HepG2 (cell line): Measurements from ENCODE around the gene AGTPBP1. TPM values are rescaled to one million over a fixed set of nuclear protein-coding genes. Genes with fewer than 3 reads are reported as not detected.

ENCODE experiments used
- ATAC-seq: fragments of 200-7000 bp; cut with Tn5 transposase; 3 replicates; pipeline ENCODE4 v1.9.1; 2020; ENCODE audit warnings: mild to moderate bottlenecking, moderate library complexity
- BruUV-seq: library from RNA; stranded (reverse); fragments of 400-500 nt; replicated peaks from 2 replicates; lab custom pipeline; 2021; lab: Mats Ljungman, UMichigan
- CTCF ChIA-PET: fragments of 300-600 bp; formaldehyde crosslinking; extraction: SDS; loops from one replicate; lab custom pipeline; 2021; ENCODE audit warnings: low total read pairs, inconsistent platforms, low intra/inter-chr PET ratio; lab: Yijun Ruan, JAX
- POLR2A ChIA-PET: fragments of 350-600 bp; sonication (Branson Sonifier 250); formaldehyde crosslinking; loops from one replicate; lab custom pipeline; 2020; ENCODE audit warnings: antibody characterized with exemption, inconsistent platforms; lab: Yijun Ruan, JAX
- DNase-seq: peaks from one replicate; pipeline ENCODE4 v3.0.0-alpha.2; 2015; ENCODE audit warnings: low spot score
- FAIRE-seq: peaks from 3 replicates; lab custom pipeline; 2011; peaks lifted over from hg19 to GRCh38; lab: Jason Lieb, UNC
- H2AFZ ChIP-seq: one replicate; pipeline ENCODE4 v1.6.1; 2011; ENCODE audit warnings: low read length, inconsistent platforms
- H3K27ac ChIP-seq: fragments of 300-600 bp; 3 replicates; pipeline ENCODE4 v1.8.0; 2011; ENCODE audit warnings: mixed run types, mild to moderate bottlenecking, mixed read lengths, low read length, inconsistent platforms; ENCODE audit not compliant: insufficient read depth; ENCODE audit errors: extremely low read length
- H3K27me3 ChIP-seq, 2 experiments: fragments of 200-600 bp in 1 of 2; 2 replicates in 1 of 2; 3 replicates in 1 of 2; pipeline versions ENCODE4 v1.6.0 to v1.8.0; 2011; ENCODE audit warnings: low read length in 2 of 2, mild to moderate bottlenecking in 2 of 2, moderate library complexity in 2 of 2, inconsistent platforms in 1 of 2; ENCODE audit not compliant: insufficient read depth in 2 of 2, control insufficient read depth in 1 of 2
- H3K36me3 ChIP-seq, 2 experiments: fragments of 200-600 bp in 1 of 2; replicated peaks in 1 of 2; 2 replicates in 1 of 2; 3 replicates in 1 of 2; pipeline versions ENCODE4 v1.5.1 to v1.8.0; 2011; ENCODE audit warnings: low read length in 2 of 2, inconsistent platforms in 1 of 2; ENCODE audit not compliant: insufficient read depth in 2 of 2, control insufficient read depth in 1 of 2
- H3K4me1 ChIP-seq: 2 replicates; pipeline ENCODE4 v1.5.1; 2012; ENCODE audit warnings: low read length, inconsistent platforms; ENCODE audit not compliant: insufficient read depth
- H3K4me2 ChIP-seq: 2 replicates; pipeline ENCODE4 v1.6.0; 2011; ENCODE audit warnings: low read depth, low read length, inconsistent platforms
- H3K4me3 ChIP-seq, 3 experiments: fragments of 200-600 bp in 1 of 3; sonication (generic), shearing (Covaris generic) in 1 of 3; replicated peaks in 1 of 3; 2 replicates each; pipeline ENCODE4 v1.5.1; 2011 to 2016; ENCODE audit warnings: low read length in 3 of 3, inconsistent platforms in 2 of 3, low read depth in 2 of 3, mild to moderate bottlenecking in 2 of 3, control low read depth in 1 of 3, mixed read lengths in 1 of 3; ENCODE audit not compliant: insufficient read depth in 1 of 3
- H3K79me2 ChIP-seq: one replicate; pipeline ENCODE4 v1.6.1; 2011; ENCODE audit warnings: low read length, inconsistent platforms; ENCODE audit not compliant: insufficient read depth
- H3K9ac ChIP-seq: 2 replicates; pipeline ENCODE4 v1.6.0; 2011; ENCODE audit warnings: mild to moderate bottlenecking, low read depth, low read length, inconsistent platforms; ENCODE audit not compliant: insufficient read depth
- H3K9me3 ChIP-seq: 2 replicates; pipeline ENCODE4 v1.5.1; 2012; ENCODE audit warnings: mild to moderate bottlenecking, low read length
- H4K20me1 ChIP-seq: 2 replicates; pipeline ENCODE4 v1.6.0; 2011; ENCODE audit warnings: inconsistent platforms, mild to moderate bottlenecking, low read length, moderate library complexity; ENCODE audit not compliant: insufficient read depth
- ATF6 ChIP-seq: sonication (generic); formaldehyde crosslinking; conservative IDR thresholded peaks from 2 replicates; pipeline ENCODE4 v1.4.0; 2020; ENCODE audit warnings: missing genetic modification reagents
- CHD2 ChIP-seq: IDR thresholded peaks from 2 replicates; pipeline ENCODE4 v1.6.1; 2011; ENCODE audit warnings: low read depth, low read length, improper control_type of control experiment
- HMGA1 ChIP-seq: sonication (generic); formaldehyde crosslinking; conservative IDR thresholded peaks from 2 replicates; pipeline ENCODE4 v1.4.0; 2020; ENCODE audit warnings: missing genetic modification reagents
- HNF4A ChIP-seq: sonication (generic); formaldehyde crosslinking; IDR thresholded peaks from 2 replicates; pipeline ENCODE4 v1.4.0; 2020; ENCODE audit warnings: missing genetic modification reagents
- HOXA5 ChIP-seq: sonication (generic); formaldehyde crosslinking; IDR thresholded peaks from 2 replicates; pipeline ENCODE4 v1.4.0; 2020; ENCODE audit warnings: missing genetic modification reagents
- MBNL3 ChIP-seq: fragments of 250-450 bp; sonication (Bioruptor Pico); conservative IDR thresholded peaks from 2 replicates; pipeline ENCODE4 v1.8.0; 2022; ENCODE audit warnings: mild to moderate bottlenecking, inconsistent platforms
- MED8 ChIP-seq: sonication (generic); formaldehyde crosslinking; IDR thresholded peaks from 2 replicates; pipeline ENCODE4 v1.8.1; 2023; ENCODE audit warnings: mild to moderate bottlenecking, missing genetic modification reagents; ENCODE audit not compliant: insufficient replicate concordance
- MYNN ChIP-seq: sonication (generic); formaldehyde crosslinking; IDR thresholded peaks from 2 replicates; pipeline ENCODE4 v1.4.0; 2020; ENCODE audit warnings: mild to moderate bottlenecking, low read depth, missing genetic modification reagents
- NCOA1 ChIP-seq: sonication (generic); formaldehyde crosslinking; IDR thresholded peaks from 2 replicates; pipeline ENCODE4 v1.9.0; 2021; ENCODE audit warnings: missing genetic modification reagents
- SMAD1 ChIP-seq: sonication (generic); formaldehyde crosslinking; IDR thresholded peaks from 2 replicates; pipeline ENCODE4 v1.4.0; 2020; ENCODE audit warnings: missing genetic modification reagents, low read depth, mild to moderate bottlenecking, borderline replicate concordance
- SMC3 ChIP-seq: IDR thresholded peaks from 2 replicates; pipeline ENCODE4 v1.6.1; 2011; ENCODE audit warnings: low read length, improper control_type of control experiment
- ZNF256 ChIP-seq: sonication (generic); formaldehyde crosslinking; conservative IDR thresholded peaks from 2 replicates; pipeline ENCODE4 v1.4.0; 2020; ENCODE audit warnings: missing genetic modification reagents
- ZNF550 ChIP-seq: sonication (generic); formaldehyde crosslinking; IDR thresholded peaks from 2 replicates; pipeline ENCODE4 v1.4.0; 2020; ENCODE audit warnings: mild to moderate bottlenecking, missing genetic modification reagents, borderline replicate concordance
- ZNF616 ChIP-seq: sonication (generic); formaldehyde crosslinking; IDR thresholded peaks from 2 replicates; pipeline ENCODE4 v1.5.0; 2020; ENCODE audit warnings: low read depth, mild to moderate bottlenecking, missing genetic modification reagents
- ZNF777 ChIP-seq: sonication (generic); formaldehyde crosslinking; IDR thresholded peaks from 2 replicates; pipeline ENCODE4 v1.4.0; 2020; ENCODE audit warnings: missing genetic modification reagents
- WGBS: methylation state at CpG from one replicate; pipeline ENCODE4 v1.1.6; 2017; ENCODE audit warnings: low lambda C conversion rate; 5-methylcytosine and 5-hydroxymethylcytosine counted together
- in situ Hi-C: cut with HindIII; loops from 2 replicates; pipeline ENCODE4 v1.10.0; 2017; ENCODE audit warnings: low pct_unique_long_range_greater_than_20kb; ENCODE audit not compliant: extremely low pct_ligation_motif_present
- intact Hi-C: fragments of 100-400 bp; cut with micrococcal nuclease; formaldehyde crosslinking; loops from one replicate; pipeline ENCODE4 v1.10.0; 2022; ENCODE audit not compliant: unreplicated experiment
- polyA plus RNA-seq, 8 experiments: library from polyadenylated mRNA; depleted of rRNA in 3 of 8; stranded (reverse) in 7 of 8; unstranded in 1 of 8; fragments of >200 nt; fragmentation: Illumina TruSeq in 4 of 8; extraction: Trizol in 4 of 8; gene quantifications; 2 replicates each; pipeline versions ENCODE4 v1.2.1 to v1.2.3, GENCODE V29; 2011 to 2016; ENCODE audit warnings: low read depth in 4 of 8, missing spikeins in 1 of 8, mixed read lengths in 1 of 8; ENCODE audit not compliant: insufficient read depth in 1 of 8
- total RNA-seq, 5 experiments: library from RNA; depleted of rRNA; stranded (reverse); fragments of >200 nt; fragmentation: Illumina TruSeq; extraction: Trizol; gene quantifications; 2 replicates each; pipeline ENCODE4 v1.2.3, GENCODE V29; 2016; ENCODE audit warnings: low read depth in 1 of 5

Gene AGTPBP1
- total and polyA plus RNA-seq, 2 of the 13 experiments (the other 11 are each of a cell fraction or from before 2014, with no cell fraction given): 9.7 to 22.3 TPM

- no peak for TF ChIP-seq ATF6 (CRISPR knock-in tag)
- TF ChIP-seq ZNF777 (CRISPR knock-in tag): no peak
- TF ChIP-seq NCOA1 (CRISPR knock-in tag): no peak
- no peak for TF ChIP-seq ZNF550
- no peak for TF ChIP-seq CHD2
- no peak for TF ChIP-seq HNF4A (CRISPR knock-in tag)
- TF ChIP-seq MBNL3 (CRISPR knock-in tag): no peak
- no peak for TF ChIP-seq MED8
- peak; percentile 59; the same call in 1 of the 2 replicates for TF ChIP-seq SMC3
These were observed 131.5 kb downstream of the AGTPBP1 start (continued) for GRCh38 chr9:85610074-85610860.

GRCh38 chr9:85605905-85606304, 135.8 kb downstream of the AGTPBP1 start:
- DNase-seq (no peak), ATAC-seq (no peak)
- Histone ChIP-seq H3K27me3 (no peaks in the 10 kb centered on the region), H3K79me2 (no peaks in the 10 kb centered on the region), H3K4me1 (no peaks in the 10 kb centered on the region), H4K20me1 (no peaks in the 10 kb centered on the region), H3K9me3 (no peaks in the 10 kb centered on the region), H3K4me2 (no peak overlapping the region), H3K27ac (no peak overlapping the region), H3K9ac (no peak overlapping the region), H3K4me3 (no peak overlapping the region)
- POLR2A ChIA-PET: no interaction called here
- in situ Hi-C loops: no loop called here
- no TSS peak for BruUV-seq
- WGBS: 89% methylated on average over 1 of the region's 1 CpG
- no peak for TF ChIP-seq ZNF616 (CRISPR knock-in tag)
- TF ChIP-seq MYNN (CRISPR knock-in tag): no peak
- TF ChIP-seq SMAD1 (CRISPR knock-in tag): no peak
- TF ChIP-seq ZNF256 (CRISPR knock-in tag): no peak
- no peak for TF ChIP-seq HMGA1 (CRISPR knock-in tag)
- TF ChIP-seq HOXA5: no peak
- TF ChIP-seq, all 625 proteins: peak for 0
- intact Hi-C loops: no loop called here
- CTCF ChIA-PET: no interaction called here
- no peak overlapping the region for H2AFZ ChIP-seq
- FAIRE-seq: no peak
- no peaks in the 10 kb centered on the region; a peak in 1 of 5 replicates for H3K36me3 ChIP-seq
